ENCODE results near the gene ACP1.

The ACP1 gene

GRCh38 chr2:278312-278926 is 13.7 kb downstream of the ACP1 start:
- no peak overlapping the region for H3K9ac ChIP-seq
- H3K79me2 ChIP-seq = peaks cover 12% of the 10 kb centered on the region
- H2AFZ ChIP-seq = no peak overlapping the region
- no peaks in the 10 kb centered on the region for H3K36me3 ChIP-seq (ENCODE audit: control insufficient read depth, insufficient read depth, low read length)
- no peak overlapping the region for H3K27ac ChIP-seq
- no peaks in the 10 kb centered on the region for H3K9me3 ChIP-seq (ENCODE audit: control insufficient read depth, low read length)
- no peak for TF ChIP-seq CTCF (IDR thresholded peaks at IDR 0.05)
- no peak overlapping the region for H3K4me2 ChIP-seq (ENCODE audit: low read length)
- no peaks in the 10 kb centered on the region for H3K4me1 ChIP-seq
- no peaks in the 10 kb centered on the region for H3K27me3 ChIP-seq (ENCODE audit: control insufficient read depth, insufficient read depth, low read length)
- H3K4me3 ChIP-seq (ENCODE audit: low read depth, low read length) = no peak overlapping the region

- Histone ChIP-seq H3K36me3 (ENCODE audit: control insufficient read depth, insufficient read depth, low read length) (no peaks in the 10 kb centered on the region), H3K27me3 (ENCODE audit: control insufficient read depth, insufficient read depth, low read length) (no peaks in the 10 kb centered on the region), H3K9ac (no peak overlapping the region), H3K4me2 (ENCODE audit: low read length) (no peak overlapping the region), H3K4me1 (no peaks in the 10 kb centered on the region), H3K4me3 (ENCODE audit: low read depth, low read length) (no peak overlapping the region), H2AFZ (no peak overlapping the region), H3K9me3 (ENCODE audit: control insufficient read depth, low read length) (no peaks in the 10 kb centered on the region), H3K79me2 (peaks cover 12% of the 10 kb centered on the region), H3K27ac (no peak overlapping the region)
- TF ChIP-seq CTCF (IDR thresholded peaks at IDR 0.05) = no peak
These were observed 14.2 kb downstream of the ACP1 start for GRCh38 chr2:278927-279320.

GRCh38 chr2:279366-279765 is 14.6 kb downstream of the ACP1 start:
- Histone ChIP-seq H3K9me3 (ENCODE audit: control insufficient read depth, low read length) (no peaks in the 10 kb centered on the region), H3K4me2 (ENCODE audit: low read length) (no peak overlapping the region), H3K4me1 (no peaks in the 10 kb centered on the region), H2AFZ (no peak overlapping the region), H3K36me3 (ENCODE audit: control insufficient read depth, insufficient read depth, low read length) (no peaks in the 10 kb centered on the region), H3K79me2 (peaks cover 12% of the 10 kb centered on the region), H3K9ac (no peak overlapping the region), H3K27me3 (ENCODE audit: control insufficient read depth, insufficient read depth, low read length) (no peaks in the 10 kb centered on the region), H3K27ac (no peak overlapping the region), H3K4me3 (ENCODE audit: low read depth, low read length) (no peak overlapping the region)
- TF ChIP-seq CTCF (IDR thresholded peaks at IDR 0.05) = no peak

GRCh38 chr2:279956-280649 is 15.4 kb downstream of the ACP1 start:
- TF ChIP-seq CTCF (IDR thresholded peaks at IDR 0.05) = no peak
- no peaks in the 10 kb centered on the region for H3K9me3 ChIP-seq (ENCODE audit: control insufficient read depth, low read length)
- H3K27ac ChIP-seq = no peak overlapping the region
- H3K4me3 ChIP-seq (ENCODE audit: low read depth, low read length) = no peak overlapping the region
- H3K4me1 ChIP-seq = no peaks in the 10 kb centered on the region
- H3K4me2 ChIP-seq (ENCODE audit: low read length) = no peak overlapping the region
- no peak overlapping the region for H2AFZ ChIP-seq
- H3K36me3 ChIP-seq (ENCODE audit: control insufficient read depth, insufficient read depth, low read length) = no peaks in the 10 kb centered on the region
- peaks cover 9% of the 10 kb centered on the region for H3K79me2 ChIP-seq
- no peak overlapping the region for H3K9ac ChIP-seq
- H3K27me3 ChIP-seq (ENCODE audit: control insufficient read depth, insufficient read depth, low read length) = no peaks in the 10 kb centered on the region

- Histone ChIP-seq H3K36me3 (ENCODE audit: control insufficient read depth, insufficient read depth, low read length) (no peaks in the 10 kb centered on the region), H3K4me3 (ENCODE audit: low read depth, low read length) (no peak overlapping the region), H2AFZ (no peak overlapping the region), H3K4me2 (ENCODE audit: low read length) (no peak overlapping the region), H3K9me3 (ENCODE audit: control insufficient read depth, low read length) (no peaks in the 10 kb centered on the region), H3K27me3 (ENCODE audit: control insufficient read depth, insufficient read depth, low read length) (no peaks in the 10 kb centered on the region), H3K9ac (no peak overlapping the region), H3K27ac (no peak overlapping the region), H3K4me1 (no peaks in the 10 kb centered on the region), H3K79me2 (peaks cover 6% of the 10 kb centered on the region)
- TF ChIP-seq CTCF (IDR thresholded peaks at IDR 0.05) = no peak
These were observed 15.9 kb downstream of the ACP1 start for GRCh38 chr2:280650-281110.
